HG02678 (cell line): ENCODE measurements around the gene RUBCNL.
"Not testable (repeated sequence)": the region's sequence is repeated elsewhere in the genome, so short reads cannot be mapped to it uniquely, and the experiment has no call there.

ENCODE experiments used
- ATAC-seq: cut with Tn5 transposase; IDR thresholded peaks from one replicate; pipeline ENCODE4 v1.9.1; 2021; ENCODE audit warnings: mild to moderate bottlenecking, moderate library complexity; ENCODE audit not compliant: unreplicated experiment

Gene RUBCNL, protein sequence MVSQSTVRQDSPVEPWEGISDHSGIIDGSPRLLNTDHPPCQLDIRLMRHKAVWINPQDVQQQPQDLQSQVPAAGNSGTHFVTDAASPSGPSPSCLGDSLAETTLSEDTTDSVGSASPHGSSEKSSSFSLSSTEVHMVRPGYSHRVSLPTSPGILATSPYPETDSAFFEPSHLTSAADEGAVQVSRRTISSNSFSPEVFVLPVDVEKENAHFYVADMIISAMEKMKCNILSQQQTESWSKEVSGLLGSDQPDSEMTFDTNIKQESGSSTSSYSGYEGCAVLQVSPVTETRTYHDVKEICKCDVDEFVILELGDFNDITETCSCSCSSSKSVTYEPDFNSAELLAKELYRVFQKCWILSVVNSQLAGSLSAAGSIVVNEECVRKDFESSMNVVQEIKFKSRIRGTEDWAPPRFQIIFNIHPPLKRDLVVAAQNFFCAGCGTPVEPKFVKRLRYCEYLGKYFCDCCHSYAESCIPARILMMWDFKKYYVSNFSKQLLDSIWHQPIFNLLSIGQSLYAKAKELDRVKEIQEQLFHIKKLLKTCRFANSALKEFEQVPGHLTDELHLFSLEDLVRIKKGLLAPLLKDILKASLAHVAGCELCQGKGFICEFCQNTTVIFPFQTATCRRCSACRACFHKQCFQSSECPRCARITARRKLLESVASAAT

DNA sequence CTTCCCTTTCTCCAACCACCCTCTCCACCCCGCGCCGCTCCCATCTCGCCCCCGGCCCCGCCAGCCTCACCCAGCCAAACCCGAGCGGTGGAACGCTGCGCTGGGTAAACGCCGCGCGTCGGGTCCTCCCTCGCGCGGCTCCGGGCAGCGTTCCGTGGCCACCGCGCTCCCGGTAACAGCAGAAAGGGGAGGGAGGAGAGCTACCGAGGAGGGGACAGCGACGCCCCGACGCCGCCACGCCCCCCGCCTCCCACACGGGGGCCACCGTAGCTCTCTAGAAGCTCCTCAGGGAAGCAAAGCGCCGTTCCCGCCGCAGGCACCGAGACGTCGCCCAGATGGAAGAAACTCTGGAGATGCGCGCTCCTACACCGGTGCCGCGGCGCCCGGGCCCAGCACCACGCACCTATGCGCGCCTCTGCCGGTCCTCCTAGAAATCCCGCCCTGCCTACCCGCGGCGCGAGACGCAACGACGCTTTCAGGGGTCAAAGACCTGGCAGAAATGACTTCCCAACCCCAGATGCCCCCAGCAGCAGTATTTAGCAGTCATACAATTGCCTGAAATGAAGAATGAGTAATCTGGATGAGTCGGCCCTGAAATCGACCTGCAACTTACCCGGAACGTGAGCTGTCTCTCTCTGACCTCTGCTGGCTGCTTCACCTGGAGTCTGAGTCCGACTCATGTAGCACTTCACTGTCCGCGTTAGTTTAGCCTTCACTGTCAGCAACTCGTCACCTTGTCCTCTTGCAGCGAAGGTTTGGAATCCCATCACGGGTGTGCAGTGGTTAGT, at the start of gene RUBCNL:
RUBCNL (minus strand) TSS at position 189 of the 788 bp plus-strand sequence. CDS start 14,777 bp downstream, outside the sequence.
- peak; percentile 32 for ATAC-seq

DNA sequence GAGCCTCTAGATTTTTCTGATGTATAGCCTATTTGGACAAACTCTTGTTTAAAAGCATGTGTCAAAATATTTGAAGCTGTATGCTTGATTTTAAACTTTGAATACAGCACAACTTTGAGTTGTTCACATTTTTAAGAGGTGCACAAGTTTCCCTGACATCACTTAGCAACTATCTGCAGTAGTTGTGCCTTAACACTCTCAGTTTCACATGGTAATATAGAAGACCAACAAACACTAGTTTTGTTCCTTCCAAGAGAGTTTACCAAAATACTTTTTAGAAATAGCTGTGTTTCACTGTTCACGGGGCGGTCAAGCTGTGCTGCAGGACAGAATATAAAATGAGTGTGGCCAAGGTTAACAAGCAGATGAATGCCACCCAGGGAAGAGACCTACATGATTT, 42.5 kb upstream of the RUBCNL start:
- ATAC-seq: not testable (repeated sequence)

GRCh38 chr13:46405457-46405856, 18.4 kb upstream of the RUBCNL start:
- no peak for ATAC-seq

DNA sequence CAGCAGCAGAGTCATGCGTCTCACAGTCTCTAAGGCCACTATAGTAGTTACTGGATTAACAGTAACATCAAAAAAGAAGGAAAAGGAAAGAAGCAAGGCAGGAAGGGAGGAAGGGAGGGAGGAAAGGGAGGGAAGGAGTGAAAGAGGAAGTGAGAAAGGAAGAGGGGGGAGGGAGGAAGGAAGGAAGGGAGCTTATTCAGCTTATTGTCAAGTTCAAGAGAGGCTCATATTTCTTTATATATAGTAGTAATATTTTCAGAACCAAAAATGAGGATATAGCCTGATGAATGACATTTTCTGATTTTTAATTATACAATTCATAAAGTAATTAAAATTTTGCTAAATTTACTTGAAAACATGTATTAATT, 17.7 kb upstream of the RUBCNL start:
- ATAC-seq: no peak

DNA sequence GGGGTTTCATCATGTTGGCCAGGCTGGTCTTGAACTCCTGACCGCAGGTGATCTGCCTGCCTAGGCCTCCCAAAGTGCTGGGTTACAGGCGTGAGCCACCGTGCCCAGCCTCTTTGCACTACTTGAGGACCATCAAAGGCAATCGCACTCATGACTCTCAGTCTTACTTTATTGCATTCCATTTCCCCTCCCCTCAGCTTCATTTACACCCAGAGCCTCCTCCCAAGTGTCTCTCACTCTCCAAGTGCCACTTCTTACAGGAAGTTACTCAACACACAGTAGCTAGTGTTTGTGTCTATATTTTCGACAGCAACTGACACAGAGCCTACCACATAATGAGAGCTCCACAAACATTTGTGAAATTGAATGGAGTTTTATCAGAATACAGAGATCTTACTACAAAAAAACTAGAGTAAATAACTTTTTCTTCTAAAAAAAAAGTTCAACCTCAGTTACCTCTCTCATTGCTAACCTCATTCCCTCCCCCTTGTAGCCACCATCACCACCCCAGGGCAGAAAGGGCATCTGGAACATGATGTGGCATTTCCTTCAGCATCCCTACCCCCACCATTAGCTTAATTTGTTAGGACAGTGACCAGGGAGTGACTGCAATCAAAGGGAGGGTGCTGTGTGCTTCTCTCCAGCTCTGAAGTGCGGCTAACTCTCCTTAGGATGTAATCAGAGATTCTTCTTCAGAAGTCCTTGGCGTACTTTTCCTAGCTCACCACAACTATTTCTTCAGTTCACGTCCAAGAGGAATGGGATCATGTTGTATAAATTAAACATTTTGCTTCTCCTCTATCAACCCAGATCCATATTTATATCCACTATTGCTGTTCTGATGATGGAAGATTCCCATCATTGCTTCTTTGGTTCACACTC, 17.0 kb upstream of the RUBCNL start:
- no peak for ATAC-seq

GRCh38 chr13:46402178-46402577, 15.1 kb upstream of the RUBCNL start:
- no peak for ATAC-seq

- ATAC-seq: no peak
Measured at GRCh38 chr13:46401432-46401831, 14.4 kb upstream of the RUBCNL start.

DNA sequence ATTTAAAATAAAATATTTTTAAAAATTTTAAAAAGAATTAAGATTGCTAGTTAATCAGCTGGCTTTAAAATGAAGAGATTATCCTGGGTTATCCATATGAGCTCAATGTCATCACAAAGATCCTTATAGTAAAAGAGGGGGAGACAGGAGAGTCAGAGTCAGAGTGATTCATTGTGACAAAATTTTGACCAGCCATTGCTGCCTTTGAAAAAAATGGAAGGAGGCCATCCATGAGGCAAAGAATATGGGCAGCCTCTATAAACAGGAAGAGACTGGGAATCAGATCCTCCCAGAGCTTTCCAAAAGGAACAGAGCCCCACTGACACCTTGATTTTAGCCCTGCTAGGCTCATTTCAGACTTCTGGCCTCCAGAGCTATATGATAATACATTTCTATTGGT, 9.3 kb upstream of the RUBCNL start:
- no peak for ATAC-seq

DNA sequence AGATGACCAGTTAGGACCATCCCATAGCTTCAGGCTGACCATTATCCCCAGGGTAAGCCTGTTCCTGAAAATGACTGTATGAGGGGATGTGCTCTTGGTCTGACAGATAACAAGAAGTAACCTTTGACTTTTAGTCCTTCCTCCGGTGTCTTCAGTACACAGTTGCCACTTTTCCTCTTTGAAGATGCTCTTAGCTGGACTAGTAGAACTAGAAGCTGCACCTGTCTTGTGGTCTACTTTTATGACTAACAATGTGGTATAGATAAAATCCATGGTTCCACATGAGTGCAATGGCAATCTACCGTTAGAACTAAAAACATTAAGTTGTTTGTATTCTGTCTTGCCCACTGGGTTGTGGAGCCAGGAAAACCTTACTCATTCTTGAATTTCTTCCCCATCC, 5.9 kb upstream of the RUBCNL start:
- ATAC-seq: peak; percentile 48

GRCh38 chr13:46389457-46390451, 2.7 kb upstream of the RUBCNL start:
- peak; percentile 63 for ATAC-seq

DNA sequence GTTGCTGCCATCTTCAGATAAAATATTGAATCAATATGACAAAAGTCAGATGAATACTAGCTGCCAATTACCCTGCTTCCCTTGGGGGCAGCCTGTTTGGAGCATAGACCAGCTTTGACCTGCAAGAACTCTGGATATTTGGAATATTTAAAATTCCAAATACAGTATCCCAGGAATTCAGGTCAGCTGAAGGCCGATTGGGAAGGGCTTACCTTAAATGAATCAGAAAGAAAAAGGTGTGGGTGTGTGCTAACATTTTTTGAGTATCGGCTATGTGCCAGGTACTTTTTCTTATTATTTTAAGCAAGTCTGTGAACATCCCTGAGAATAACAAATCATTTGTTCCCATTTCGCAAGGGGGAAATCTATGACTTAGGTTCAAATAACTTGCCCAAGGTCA, 1.8 kb upstream of the RUBCNL start:
- no peak for ATAC-seq

GRCh38 chr13:46388308-46388707, 1.3 kb upstream of the RUBCNL start:
- no peak for ATAC-seq

GRCh38 chr13:46386392-46387063, 524 bp downstream of the RUBCNL start:
- ATAC-seq: no peak

DNA sequence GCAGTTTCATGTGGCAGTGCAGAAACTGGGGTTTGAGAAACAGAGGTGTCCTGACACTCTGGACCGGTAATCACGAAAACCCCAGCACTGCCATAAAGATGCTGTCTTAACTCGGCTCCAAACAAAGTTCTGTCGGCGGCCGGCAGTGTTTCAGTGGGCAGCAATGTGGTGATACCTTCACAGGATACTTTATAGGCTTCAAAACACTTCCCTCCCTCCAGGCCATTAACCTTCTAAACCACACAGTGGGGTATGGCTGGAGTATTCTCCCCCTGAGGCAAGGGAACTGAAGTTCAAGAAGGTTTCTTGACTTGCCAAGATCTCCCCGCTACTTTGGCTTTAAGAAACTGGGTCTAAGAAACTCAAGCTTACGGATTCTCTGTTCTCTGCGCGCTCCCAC, 1.1 kb downstream of the RUBCNL start:
- no peak for ATAC-seq

- no peak for ATAC-seq
Measured at GRCh38 chr13:46383383-46383782, 3.7 kb downstream of the RUBCNL start.

GRCh38 chr13:46382224-46382623, 4.8 kb downstream of the RUBCNL start:
- ATAC-seq: peak; percentile 34

DNA sequence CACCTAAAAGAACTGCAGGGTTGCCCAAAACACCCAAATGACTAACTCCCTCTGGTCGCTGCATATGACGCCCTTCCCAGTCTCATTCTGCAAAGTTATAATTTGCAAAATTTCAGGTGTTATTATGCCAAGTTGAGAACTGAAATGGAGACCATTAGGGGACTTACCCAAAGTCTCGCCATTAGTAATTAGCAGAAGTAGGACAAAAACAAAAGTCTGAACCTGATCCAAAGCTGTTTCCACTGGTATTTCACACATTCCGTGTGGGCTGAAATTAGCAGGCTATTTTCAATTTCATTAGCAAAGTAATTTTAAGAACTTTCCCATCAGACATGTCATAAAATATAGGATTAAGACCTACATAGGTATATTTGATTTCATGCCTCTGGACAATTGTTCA, 6.8 kb downstream of the RUBCNL start:
- no peak for ATAC-seq

GRCh38 chr13:46379611-46380010, 7.4 kb downstream of the RUBCNL start:
- ATAC-seq: no peak

GRCh38 chr13:46378411-46378810, 8.6 kb downstream of the RUBCNL start:
- no peak for ATAC-seq
